ENCODE data around the gene PEX7. TPM values are rescaled to one million over a fixed set of nuclear protein-coding genes. Genes with fewer than 3 reads are reported as not detected.
A peak's percentile ranks its signal among the peaks of the same experiment; 100 is the strongest.

Gene PEX7
- total RNA-seq, 6 experiments from 2014 or later: 4.8 to 8.7 (median 5.2) TPM

DNA sequence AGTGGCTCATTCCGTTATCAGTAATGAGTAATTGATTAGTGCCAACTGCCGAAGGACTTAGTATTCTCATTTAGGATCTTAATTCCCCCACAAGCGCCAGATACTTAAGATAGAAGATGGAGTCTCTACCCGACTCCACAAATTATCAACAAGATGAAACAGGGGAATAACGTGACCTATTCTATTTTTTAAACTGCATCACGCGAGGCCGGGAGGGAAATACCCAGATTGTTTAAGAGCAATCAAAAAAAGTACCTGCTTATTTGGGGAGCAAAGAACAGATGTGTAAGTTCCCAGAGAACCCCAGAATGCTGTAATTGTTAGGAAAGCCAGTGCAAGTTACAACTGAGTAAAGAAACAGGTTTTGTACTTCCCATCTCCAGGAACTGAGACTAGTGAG, 29.0 kb upstream of the PEX7 start:
- Histone ChIP-seq H3K4me1 (peaks cover 0 to 18% (median 7%) of the 10 kb centered on the region in 4 donors), H3K27me3 (no peaks in the 10 kb centered on the region), H3K9me3 (no peaks in the 10 kb centered on the region), H3K27ac (peak overlapping the region in 2 of 3 donors; percentile 93), H3K4me3 (peak overlapping the region; percentile 90 to 96 (median 95)), H3K36me3 (no peaks in the 10 kb centered on the region)
- TF ChIP-seq, protein P1, sequence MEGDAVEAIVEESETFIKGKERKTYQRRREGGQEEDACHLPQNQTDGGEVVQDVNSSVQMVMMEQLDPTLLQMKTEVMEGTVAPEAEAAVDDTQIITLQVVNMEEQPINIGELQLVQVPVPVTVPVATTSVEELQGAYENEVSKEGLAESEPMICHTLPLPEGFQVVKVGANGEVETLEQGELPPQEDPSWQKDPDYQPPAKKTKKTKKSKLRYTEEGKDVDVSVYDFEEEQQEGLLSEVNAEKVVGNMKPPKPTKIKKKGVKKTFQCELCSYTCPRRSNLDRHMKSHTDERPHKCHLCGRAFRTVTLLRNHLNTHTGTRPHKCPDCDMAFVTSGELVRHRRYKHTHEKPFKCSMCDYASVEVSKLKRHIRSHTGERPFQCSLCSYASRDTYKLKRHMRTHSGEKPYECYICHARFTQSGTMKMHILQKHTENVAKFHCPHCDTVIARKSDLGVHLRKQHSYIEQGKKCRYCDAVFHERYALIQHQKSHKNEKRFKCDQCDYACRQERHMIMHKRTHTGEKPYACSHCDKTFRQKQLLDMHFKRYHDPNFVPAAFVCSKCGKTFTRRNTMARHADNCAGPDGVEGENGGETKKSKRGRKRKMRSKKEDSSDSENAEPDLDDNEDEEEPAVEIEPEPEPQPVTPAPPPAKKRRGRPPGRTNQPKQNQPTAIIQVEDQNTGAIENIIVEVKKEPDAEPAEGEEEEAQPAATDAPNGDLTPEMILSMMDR (IDR thresholded peaks at IDR 0.05): no peak
- no peak for TF ChIP-seq POLR2A (IDR thresholded peaks at IDR 0.05)
- intact Hi-C loops (cut with DNase I): loop anchor here (10.0 kb wide), 1 partner anchor 149 kb away; no protein-coding TSS in a partner anchor
- ATAC-seq (no peak), DNase-seq (no peak)
- WGBS (ENCODE audit: insufficient coverage, low coverage, low lambda C conversion rate, missing lambda C conversion rate): 18% methylated on average over 8 of the region's 8 CpGs

DNA sequence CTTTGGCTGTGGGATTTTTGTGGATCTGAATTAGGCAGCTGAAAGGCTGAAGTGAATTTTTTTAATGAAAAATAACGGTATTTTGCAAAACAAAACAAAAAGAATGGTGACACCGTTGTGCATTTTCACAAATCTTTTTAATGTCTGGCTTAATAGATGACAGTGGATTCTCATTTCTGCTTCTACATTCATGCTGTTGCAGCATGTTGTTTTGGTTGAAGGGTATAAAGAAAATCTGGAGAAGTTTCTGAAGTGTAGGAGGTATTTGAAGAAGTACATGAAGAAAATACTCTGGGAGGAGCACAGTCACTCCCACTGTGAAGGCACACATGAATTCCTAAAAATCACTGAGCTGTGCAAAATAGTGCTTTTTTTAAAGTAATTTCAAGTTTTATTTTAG, 27.0 kb upstream of the PEX7 start:
- no peak overlapping the region for H3K27ac ChIP-seq
- WGBS (ENCODE audit: insufficient coverage, low coverage, low lambda C conversion rate, missing lambda C conversion rate): 67% methylated on average over 2 of the region's 2 CpGs
- DNase-seq (no peak), ATAC-seq (no peak)
- TF ChIP-seq, protein P1 (IDR thresholded peaks at IDR 0.05): no peak
- no peak for TF ChIP-seq POLR2A (IDR thresholded peaks at IDR 0.05)
- no peak overlapping the region for H3K4me3 ChIP-seq
- intact Hi-C loops (cut with DNase I): loop anchor here (10.0 kb wide), 1 partner anchor 151 kb away; no protein-coding TSS in a partner anchor
- H3K9me3 ChIP-seq: no peaks in the 10 kb centered on the region
- H3K36me3 ChIP-seq: no peaks in the 10 kb centered on the region
- no peaks in the 10 kb centered on the region for H3K27me3 ChIP-seq
- peaks cover 0 to 6% (median 3%) of the 10 kb centered on the region in 4 donors for H3K4me1 ChIP-seq

DNA sequence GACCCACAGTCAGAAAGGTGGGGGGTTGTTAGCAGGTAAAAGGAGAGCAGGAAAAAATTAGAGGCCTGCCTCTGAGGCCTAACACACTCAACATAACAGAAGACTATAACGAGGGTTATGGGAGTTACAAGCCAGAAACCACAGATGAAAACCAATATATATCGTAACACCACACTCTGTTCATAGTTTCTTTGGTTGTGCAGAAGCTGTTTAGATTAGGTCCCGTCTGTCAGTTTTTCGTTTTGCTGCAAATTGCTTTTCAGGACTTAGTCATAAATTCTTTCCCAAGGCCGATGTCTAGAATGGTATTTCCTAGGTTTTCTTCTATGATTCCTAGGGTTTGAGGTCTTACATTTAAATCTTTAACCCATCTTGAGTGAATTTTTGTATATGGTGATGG, 26.4 kb upstream of the PEX7 start:
- H3K4me1 ChIP-seq: peaks cover 0 to 5% (median 2%) of the 10 kb centered on the region in 4 donors
- no peak for ATAC-seq
- 92% methylated on average over 5 of the region's 5 CpGs for WGBS (ENCODE audit: insufficient coverage, low coverage, low lambda C conversion rate, missing lambda C conversion rate)
- TF ChIP-seq POLR2A (IDR thresholded peaks at IDR 0.05): no peak
- TF ChIP-seq, protein P1 (IDR thresholded peaks at IDR 0.05): no peak
- intact Hi-C loops (cut with DNase I): loop anchor here (10.0 kb wide), 1 partner anchor 151 kb away; no protein-coding TSS in a partner anchor
- no peaks in the 10 kb centered on the region for H3K9me3 ChIP-seq
- no peak overlapping the region for H3K27ac ChIP-seq
- H3K36me3 ChIP-seq: no peaks in the 10 kb centered on the region
- no peak overlapping the region for H3K4me3 ChIP-seq
- DNase-seq: no peak
- H3K27me3 ChIP-seq: no peaks in the 10 kb centered on the region

DNA sequence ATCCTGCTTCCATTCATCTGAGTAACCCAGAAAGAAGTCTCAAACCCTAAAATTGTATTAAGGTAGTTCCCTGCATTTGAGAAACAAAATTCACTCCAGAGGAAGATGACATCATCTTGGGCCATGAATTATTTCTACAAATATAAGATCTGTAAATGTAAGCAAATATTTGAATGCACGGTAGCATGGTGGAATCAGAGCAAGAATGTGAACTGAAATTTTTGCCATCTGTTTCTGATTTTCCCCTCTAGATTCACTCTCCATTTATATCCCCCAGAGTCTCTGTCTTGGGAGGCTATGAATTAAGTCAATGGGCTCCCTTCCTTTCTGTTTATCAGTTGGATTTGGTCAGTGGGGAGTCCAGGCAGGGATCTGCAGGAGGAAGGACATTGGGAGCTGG, 24.3 kb upstream of the PEX7 start:
- H3K36me3 ChIP-seq: no peaks in the 10 kb centered on the region
- intact Hi-C loops (cut with DNase I): loop anchor here (10.0 kb wide), 1 partner anchor 153 kb away; no protein-coding TSS in a partner anchor
- H3K4me3 ChIP-seq: no peak overlapping the region
- no peak for TF ChIP-seq POLR2A (IDR thresholded peaks at IDR 0.05)
- TF ChIP-seq, protein P1 (IDR thresholded peaks at IDR 0.05): no peak
- ATAC-seq (no peak), DNase-seq (no peak)
- peaks cover 0 to 5% (median 2%) of the 10 kb centered on the region in 4 donors for H3K4me1 ChIP-seq
- H3K9me3 ChIP-seq: no peaks in the 10 kb centered on the region
- H3K27ac ChIP-seq: no peak overlapping the region
- WGBS (ENCODE audit: insufficient coverage, low coverage, low lambda C conversion rate, missing lambda C conversion rate): 100% methylated on average over 1 of the region's 1 CpG
- H3K27me3 ChIP-seq: no peaks in the 10 kb centered on the region
